NCI-H526 (cell line): ENCODE measurements around the gene LSG1.
A peak's percentile ranks its signal among the peaks of the same experiment; 100 is the strongest.

Experiments used
- DNase-seq, 2 experiments: peaks; one replicate each; lab custom pipeline; 2025; lab: John Stamatoyannopoulos, UW

LSG1 gene

DNA sequence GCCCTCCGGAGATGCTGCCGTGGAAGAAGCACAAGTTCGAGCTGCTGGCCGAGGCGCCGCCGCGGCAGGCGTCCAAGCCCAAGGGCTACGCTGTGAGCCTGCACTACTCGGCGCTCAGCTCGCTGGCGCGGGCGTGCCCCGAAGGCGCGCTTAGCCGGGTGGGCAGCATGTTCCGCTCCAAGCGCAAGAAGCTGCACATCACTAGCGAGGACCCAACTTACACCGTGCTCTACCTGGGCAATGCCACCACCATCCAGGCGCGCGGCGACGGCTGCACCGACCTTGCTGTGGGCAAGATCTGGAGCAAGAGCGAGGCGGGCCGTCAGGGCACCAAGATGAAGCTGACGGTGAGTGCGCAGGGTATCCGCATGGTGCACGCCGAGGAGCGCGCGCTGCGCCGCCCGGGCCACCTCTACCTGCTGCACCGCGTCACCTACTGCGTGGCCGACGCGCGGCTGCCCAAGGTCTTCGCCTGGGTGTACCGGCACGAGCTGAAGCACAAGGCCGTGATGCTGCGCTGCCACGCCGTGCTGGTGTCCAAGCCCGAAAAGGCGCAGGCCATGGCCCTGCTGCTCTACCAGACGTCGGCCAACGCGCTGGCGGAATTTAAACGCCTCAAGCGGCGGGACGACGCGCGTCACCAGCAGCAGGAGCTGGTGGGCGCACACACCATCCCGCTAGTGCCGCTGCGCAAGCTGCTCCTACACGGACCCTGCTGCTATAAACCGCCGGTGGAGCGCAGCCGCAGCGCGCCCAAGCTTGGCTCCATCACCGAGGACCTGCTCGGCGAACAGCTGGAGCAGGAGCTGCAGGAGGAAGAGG lies 15.0 kb upstream of the LSG1 start:
- DNase-seq: peak in 1 of 2 experiments; percentile 54

DNA sequence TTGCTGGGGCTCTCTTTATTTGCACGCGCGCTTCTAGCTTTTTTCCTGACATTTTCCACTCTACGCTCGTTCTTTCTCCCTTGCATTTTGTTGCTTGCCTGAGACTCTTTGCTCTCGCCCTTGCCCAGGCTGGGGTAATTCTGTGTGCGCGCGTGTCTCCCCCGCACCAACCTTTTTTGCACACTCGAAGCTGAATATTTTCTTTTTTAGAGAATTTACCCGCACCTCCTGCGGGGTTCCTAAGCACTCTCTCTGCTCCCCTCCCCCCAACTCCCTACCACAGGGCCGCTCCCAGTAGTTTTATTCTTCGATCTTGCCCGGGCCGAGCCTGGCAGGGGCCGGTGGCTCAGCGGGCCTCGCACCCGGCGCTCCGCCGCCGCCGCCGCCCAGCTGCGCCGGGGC lies 14.4 kb upstream of the LSG1 start:
- no peak for DNase-seq

DNA sequence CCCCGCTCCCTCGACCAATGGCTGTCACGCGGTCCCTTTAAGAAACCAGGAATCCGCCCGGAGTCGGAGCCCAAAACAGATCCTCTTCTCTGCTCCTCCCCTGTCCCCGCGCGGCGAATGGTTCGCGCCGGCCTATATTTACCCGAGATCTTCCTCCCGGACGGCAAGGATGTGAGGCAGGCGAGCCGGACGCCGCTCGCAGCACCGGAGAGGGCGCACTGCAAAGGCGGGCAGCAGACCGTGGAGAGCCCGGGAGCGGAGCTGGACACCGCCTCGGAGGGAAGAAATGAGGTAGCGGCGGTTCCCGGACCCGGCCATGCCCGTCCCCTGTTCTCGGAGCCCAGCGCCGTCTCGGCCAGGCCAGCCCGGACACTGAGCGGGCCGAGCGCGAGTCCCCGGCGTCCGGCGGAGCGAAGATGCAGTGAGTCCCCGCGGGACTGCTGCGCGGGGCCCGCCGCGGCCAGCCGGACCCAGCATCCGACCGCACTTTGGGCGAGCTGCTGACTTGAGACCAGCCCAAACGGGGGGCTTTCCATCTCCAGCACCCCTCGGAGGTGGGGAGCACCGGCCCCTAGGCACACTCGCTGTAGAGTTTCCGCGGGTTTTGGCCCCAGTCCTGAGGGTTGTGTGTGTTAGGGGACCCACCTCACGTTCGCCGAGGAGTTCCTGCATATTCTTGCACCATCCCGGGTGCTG lies 13.9 kb upstream of the LSG1 start, which contains the start of gene FAM43A:
TSS of gene FAM43A (plus strand) at position 166 of the 696 bp plus-strand sequence. CDS start 944 bp downstream, outside the sequence.
- peak; percentile 75 to 90 for DNase-seq

DNA sequence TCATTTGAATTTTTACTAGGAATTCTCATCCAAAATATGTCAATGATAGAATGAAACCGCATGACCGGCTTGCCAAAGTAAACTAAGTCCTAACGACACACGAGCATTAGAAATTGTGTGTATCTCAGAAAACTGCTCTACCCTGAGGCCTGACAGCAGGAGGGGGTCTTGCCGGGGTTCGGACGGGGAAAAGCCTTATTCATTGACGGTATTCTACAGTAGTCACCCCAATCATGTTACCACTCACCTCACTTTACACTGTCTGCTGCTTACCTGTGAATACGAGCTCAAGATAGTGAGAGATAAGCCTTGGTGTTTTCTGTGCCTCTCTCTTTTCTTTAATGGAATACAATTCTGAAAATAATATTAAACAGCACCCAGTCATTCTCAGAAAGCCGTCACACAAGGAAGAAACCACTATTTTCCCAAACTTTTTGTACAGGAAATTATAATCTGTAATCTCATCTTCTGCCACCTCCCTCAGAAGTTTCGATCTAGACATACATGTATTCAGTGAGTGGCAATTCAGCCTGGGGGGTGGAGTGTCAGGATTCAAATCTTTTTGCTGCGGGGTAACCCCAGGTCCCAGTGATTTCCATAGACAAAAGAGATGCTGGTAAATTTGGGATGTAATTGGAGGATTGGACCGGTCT lies 13.2 kb upstream of the LSG1 start:
- no peak for DNase-seq

DNA sequence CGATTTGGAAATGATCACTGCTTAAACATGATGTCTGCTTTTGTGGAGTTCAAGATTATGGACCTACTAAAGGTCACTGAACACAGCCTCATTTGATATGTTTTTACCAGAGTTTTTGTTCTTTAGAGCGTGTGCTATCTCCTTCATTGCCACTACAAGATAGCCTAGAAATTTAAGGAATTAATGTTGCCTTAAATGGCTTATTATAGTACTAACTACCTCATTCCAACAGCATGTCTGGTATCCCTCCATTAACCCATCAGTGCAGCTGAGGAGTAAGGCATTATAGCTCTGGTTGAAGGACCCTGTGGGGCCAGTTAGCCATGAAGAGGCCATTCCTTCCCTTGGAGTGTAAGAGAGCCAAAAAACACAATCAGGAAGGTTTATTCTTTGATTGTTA lies 11.4 kb upstream of the LSG1 start:
- DNase-seq: no peak

DNA sequence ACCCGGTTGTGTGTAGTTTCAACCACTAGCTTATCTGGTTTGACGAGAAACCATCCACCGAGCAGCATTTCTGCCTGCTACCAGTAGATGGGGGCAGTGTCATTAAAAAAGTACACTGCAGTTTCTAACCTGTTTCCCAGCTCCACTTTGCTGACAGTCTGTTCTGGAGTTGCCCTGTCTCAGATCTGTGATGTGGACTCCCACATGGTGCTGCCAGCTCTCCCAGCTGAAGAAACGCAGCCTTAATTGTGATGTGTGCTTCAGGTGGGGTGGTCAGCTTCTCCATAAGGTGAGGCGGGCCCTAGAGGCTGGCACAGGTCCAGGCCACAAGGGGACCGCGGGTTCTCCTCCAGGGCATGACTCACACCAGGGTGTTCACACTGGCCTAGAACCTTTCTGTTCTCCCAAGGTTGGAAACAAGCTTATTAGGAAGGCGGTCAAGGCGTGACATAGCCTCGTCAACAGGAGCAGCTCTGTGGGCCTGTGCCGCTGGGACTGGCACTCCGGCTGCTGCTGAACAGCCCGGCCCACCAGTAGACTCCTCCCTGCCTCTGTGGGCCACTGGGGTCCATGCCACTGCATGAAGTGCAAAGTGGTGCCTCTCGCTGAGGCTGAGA lies 10.8 kb upstream of the LSG1 start:
- peak; percentile 64 to 87 for DNase-seq

DNA sequence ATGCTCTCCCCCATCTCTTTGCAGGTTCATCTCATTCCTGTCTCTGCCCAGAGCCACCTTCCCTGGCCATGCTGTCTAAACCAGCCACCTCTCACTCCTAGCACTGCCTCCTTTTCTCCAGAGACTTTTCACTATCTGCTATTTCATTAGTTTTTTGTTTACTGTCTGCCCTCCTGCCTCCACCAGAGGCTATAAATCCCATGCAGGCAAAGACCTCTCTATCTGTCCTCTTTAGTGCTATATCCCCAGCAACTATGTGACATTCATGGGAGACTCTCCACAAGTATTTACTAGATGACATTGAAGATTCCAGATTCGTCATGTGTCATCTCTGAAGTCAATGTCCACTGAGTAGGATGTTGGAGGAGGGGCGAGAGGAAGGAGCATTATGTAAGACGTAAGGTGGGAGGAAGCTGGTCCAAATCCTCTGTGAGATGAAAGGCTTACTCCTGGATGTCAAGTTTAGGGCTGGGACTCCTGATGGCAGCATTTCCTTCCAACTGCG lies 10.2 kb upstream of the LSG1 start:
- no peak for DNase-seq

DNA sequence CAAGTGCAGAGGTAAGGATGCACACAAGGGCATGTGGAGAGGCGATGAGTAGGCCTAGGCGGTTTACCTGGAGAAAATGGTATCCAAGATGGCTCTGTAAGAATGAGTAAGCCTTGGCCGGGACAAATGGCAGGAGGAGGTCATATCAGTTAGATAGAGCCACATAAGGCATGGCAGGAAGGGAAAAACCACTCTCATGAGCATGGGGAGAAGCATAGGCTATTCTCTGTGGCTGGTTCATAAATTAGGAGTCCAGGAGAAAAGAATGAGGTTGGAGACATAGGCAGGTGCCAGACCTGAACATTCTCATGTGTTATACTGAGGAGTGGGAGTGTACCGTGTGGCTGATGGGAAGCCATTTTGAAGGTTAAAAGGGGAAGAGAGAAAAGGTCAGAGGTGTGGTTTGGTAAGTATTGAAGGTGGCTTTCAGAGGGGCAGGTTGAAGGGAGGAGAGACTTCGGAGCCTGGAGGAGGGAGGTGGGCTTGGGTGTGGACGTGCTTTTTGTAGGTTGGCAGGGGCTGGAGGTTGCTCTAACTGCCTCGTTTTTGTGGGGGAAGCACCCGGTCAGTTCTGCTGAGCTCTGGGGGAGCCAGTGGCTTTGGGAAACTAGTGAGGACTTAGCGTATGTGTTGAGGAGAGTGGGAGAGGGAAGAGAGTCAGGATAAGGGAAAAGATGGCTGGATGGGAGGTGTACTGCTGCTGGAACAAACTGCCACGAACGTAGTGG lies 9.1 kb upstream of the LSG1 start:
- DNase-seq: no peak

DNA sequence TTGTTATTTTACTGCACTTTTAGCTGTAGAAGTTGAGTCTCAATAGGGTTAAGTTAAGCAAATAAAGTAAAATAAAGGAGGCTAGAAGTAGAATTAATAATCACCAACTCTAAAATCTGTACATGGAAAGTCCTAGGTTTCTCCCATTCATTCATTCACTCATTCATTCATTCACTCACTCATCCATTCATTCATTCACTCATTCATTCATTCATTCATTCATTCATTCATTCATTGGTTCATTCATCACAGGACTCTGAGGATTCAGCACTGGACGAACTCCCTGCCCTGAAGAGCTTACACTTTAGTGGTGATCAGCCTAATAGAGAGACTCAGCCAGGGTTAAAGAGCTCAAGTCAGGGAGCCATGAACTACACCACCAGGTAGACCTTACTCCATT lies 4.5 kb upstream of the LSG1 start:
- DNase-seq: no peak

DNA sequence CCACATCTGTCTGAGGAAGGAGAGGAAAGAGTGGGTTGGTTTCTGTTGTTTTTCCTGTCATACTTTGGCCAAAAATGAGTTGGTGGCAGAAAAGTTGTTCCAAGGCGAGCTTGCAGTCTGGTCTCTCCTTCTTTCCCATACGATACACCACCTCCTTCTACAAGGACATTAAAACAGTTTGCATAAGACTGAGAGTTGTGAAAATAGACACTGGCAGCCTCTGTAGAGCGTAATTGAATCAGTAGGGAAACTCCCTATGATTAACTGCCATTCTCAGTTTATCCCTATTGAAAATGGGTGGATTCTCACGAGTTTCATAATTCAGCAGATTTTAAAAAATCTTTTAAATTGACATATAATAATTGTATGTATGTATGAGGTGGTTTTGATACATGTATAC lies 3.7 kb upstream of the LSG1 start:
- DNase-seq: no peak

DNA sequence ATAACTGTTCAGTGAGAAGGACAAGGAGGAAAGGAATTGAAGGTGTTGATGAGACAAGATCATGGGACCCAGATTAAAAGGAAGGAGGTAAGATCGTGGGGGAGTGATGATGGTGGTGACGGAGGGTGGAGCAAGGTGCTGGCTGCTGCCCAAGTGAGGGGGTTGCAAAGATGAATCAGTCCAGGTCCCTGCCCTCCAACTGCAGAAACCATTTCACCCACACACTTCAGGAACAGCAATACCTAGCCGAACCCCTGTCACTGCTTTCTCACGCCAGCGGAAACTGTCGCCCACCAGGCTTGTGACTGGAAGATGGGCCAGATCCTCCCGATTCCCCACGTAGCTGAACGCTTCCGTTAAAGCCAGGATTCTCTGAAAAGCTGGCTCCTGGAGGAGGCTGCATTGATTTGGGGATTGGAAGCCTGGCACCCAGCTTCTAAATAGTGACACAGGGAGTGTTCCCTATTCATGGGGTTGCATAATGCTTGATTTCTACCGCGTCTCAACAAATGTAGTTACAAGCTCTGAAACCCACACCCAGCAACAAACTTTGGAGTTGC lies 3.2 kb upstream of the LSG1 start:
- no peak for DNase-seq

DNA sequence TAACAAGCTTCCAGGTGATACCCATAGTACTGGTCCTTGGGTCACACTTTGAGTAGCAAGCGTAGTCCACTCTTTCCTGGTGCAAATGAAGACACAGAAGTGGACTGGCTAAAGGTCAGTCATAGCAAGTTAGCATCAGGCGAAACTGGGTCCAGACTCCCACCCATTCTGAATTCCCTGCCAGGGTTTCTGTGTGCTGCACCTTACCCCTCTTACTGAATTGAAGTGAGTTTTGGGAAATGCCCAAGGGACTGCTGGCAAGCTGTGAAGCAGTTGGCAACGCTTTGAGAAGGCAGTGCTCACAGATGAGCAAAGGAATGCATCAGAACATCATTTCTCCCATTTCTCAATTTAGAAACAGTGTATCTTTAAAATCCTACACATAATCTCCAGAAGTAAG lies 1.8 kb upstream of the LSG1 start:
- no peak for DNase-seq

DNA sequence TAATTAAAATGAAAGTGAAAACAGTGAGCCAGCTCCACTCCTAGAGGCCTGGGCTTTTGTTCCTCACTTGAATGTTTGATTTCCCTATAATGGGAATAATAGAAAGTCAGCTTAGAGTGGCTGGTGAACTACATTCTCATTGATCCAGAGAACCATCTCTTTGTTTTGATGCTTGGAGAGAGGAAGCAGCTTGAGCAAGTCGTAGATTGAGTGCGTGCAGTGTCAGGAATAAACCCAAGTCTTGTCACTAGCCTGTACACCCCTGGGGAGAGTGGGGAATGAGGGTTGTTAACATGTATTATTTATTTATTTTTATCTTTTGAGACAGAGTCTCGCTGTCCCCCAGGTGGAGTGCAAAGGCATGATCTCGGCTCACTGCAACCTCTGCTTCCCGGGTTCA lies 885 bp upstream of the LSG1 start:
- DNase-seq: no peak

DNA sequence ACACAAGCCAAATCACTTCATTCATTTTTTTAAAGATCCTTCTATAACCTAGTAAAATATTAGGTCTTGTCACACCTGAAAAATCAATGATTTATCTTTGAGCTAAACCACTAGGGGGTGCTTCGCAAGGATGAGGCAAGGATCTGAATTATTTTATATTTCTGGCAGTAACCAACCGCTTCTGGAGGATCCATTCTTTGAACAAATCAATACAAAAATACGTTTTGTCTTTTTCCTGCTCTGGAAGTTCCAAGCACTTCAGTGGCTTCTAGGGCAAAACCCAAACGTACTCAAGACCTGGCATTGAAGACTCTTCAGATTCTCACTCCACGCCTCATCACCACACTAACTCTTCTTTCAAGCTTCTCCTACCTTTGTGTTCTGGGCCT lies 486 bp downstream of the LSG1 start:
- DNase-seq: peak; percentile 18 to 62

DNA sequence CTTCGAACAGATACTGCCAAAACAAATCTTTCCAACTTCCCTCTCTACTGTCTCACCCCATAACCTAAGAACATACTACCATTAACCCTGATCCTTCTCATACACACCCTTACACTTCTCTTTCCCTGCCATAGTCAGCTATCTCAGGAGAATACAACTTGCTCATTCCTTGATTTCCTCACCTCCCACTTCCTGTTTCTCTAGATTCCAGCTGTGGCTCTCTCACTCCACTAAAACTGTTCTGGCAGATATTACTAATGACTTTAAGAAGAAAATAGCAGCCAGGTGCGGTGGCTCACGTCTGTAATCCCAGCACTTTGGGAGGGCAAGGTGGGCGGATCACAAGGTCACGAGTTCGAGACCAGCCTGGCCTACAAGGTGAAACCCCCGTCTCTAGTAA lies 4.6 kb downstream of the LSG1 start:
- no peak for DNase-seq

DNA sequence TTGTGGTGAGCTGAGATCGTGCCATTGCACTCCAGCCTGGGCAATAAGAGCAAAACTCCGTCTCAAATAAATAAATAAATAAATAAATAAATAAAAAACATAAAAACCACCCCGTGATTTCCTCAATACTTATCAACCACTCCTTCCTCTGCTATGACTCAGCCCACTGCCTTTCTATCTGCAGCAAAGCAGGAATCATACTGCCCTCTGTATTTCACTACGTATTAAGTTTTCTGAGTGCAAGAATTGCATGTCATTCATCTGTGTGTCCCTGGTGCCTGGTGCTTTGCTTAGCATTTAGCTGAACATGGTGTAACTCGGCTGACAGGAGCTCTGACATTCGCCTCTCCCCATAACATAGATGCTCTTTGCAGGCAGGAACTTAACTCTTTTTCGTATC lies 7.1 kb downstream of the LSG1 start:
- no peak for DNase-seq

DNA sequence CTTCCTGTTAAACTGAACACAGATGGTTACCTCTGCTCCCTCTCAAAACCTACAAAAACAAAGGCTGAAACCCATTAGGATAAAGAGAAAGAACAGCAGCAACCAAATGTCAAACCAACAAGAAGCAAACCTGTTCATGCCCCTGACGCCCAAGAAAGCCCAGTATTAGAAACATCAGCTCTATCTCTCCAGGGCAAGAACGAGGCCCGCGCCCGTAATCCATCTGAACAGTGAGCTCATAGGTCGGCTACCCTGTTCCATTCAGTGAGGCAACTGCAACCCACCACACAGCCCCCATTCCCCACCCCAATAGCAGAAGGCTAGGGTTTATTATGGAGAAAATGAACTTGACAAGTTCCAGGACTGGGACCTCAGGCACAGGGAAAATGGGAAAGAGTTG lies 10.0 kb downstream of the LSG1 start:
- no peak for DNase-seq

DNA sequence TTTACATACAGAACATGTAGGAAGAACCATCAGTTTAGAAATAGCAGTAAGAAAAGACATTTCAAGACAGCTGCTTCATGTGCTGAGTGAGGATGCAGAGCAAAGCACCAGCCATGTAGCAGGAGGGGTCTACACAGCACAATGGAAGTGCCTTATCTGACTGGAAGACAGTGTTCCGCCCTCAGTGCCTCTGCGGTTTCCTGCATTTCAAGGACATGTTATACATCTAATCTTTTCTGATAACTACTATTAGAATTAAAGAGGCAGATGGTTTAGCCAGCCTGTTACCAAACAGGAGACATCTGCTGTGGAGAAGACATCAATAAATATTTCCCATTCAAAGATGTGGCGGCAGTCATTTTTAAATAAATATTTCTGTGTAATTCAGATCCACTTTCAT lies 10.6 kb downstream of the LSG1 start:
- DNase-seq: no peak

DNA sequence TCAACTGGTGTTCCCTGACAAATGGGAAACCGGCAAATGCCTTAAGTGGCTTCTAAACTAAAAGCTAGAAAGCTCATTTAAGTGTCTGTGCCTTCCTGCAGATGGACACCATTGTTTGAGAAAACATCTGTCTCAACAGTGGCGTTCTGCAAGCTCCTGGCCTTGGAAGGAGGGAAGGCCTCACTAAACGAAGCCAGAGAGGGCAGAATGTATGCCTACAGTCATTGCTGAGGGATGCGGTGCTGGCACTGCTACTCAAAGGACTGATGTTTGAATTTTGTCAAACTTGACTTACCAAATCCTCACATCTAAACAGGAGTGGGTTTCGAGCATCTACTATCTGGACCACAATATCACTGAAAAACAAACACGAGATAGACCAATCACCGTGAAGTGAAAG lies 12.2 kb downstream of the LSG1 start:
- DNase-seq: no peak

DNA sequence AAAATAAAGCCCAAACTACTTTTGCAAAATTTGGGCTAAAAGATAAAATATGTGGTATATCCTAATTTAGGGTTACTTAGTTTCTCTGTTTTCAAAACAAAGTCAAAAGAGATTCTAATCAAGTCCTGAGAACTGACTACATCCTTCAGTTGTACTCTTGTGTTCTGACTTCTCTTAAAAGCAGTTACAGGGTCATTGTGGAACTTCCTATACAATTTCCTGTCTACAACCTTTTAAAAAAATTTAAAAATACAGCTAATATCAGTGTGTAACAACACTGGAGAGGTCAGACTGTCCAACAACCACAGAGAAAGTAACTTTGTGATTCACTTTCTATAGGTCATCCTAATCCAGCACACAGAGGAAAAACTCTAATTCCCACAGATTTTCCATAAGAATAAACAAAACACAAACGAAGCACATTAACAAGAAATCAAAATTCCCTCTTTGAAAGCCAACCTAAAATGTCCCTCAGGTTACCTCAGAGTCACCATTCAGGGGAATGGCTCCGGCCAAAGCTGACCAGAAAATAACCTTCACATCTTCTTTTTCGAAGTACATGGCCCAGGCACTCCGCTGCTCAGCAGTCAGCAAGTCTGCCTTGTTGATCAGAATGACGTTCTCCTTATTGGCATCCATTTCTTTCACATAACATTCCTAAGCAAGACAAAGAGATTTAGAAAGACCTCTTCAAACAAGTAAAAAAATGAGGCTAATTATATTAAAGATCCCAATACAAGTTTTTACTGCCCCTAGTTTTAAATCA lies 13.3 kb downstream of the LSG1 start:
- no peak for DNase-seq

DNA sequence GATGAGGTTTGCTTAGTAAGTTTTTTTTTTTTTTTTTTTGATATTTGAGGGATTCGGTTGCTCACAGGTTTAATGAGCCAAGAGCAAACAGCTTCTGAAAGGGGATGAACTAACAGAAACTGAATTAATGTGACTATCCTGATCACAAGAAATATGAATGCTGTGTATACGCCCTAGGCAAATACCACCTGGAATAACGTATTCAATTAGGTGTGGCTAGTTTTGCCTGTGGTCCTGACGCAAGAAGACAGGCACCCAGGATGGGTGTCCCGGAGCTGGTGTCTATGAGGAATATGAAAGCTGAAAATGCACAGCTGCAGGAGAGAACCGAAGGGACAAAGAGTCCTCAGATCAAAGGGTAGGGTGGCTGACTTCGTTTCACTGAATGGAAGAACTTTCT lies 14.6 kb downstream of the LSG1 start:
- peak; percentile 74 to 82 for DNase-seq
